Measurements from ENCODE around the gene BCO2.

GRCh38 chr11:112167145-112167544 lies 8.2 kb upstream of the BCO2 start, which contains the start of gene TEX12:
- TF ChIP-seq ZNF791 (tag by site-specific recombination; IDR thresholded peaks at IDR 0.05) (no peak), ZNF280D (tag by site-specific recombination; IDR thresholded peaks at IDR 0.05) (no peak), ZNF19 (tag by site-specific recombination; IDR thresholded peaks at IDR 0.05; ENCODE audit: low read depth) (no peak), ZNF398 (tag by site-specific recombination; IDR thresholded peaks at IDR 0.05) (no peak), CTCF (tag by site-specific recombination; IDR thresholded peaks at IDR 0.05) (no peak), MYNN (tag by site-specific recombination; IDR thresholded peaks at IDR 0.05; ENCODE audit: borderline replicate concordance) (no peak), PBX3 (CRISPR knock-in tag; IDR thresholded peaks at IDR 0.05) (no peak), ZBTB8A (tag by site-specific recombination; IDR thresholded peaks at IDR 0.05) (no peak), ZNF140 (tag by site-specific recombination; IDR thresholded peaks at IDR 0.05) (no peak), ZNF121 (tag by site-specific recombination; IDR thresholded peaks at IDR 0.05) (no peak)
